Activated T-helper 17 cell treated with anti-CD3 and anti-CD28 coated beads, Interleukin-2, amount 50 U/mL, for 72 hours (primary cell): ENCODE data around the gene STPG3. TPM values are rescaled to one million over a fixed set of nuclear protein-coding genes. Genes with fewer than 3 reads are reported as not detected.
"Not testable (repeated sequence)": the region's sequence is repeated elsewhere in the genome, so short reads cannot be mapped to it uniquely, and the experiment has no call there.

Experiments used
- ATAC-seq: fragments of 150-1000 bp; cut with Tn5 transposase; replicated peaks from 2 replicates; pipeline ENCODE4 v1.10.0; 2021; ENCODE audit warnings: mild to moderate bottlenecking, moderate library complexity
- H3K27ac Mint-ChIP-seq: one replicate; pipeline ENCODE4 v1.8.0; 2022; ENCODE audit warnings: mixed read lengths
- H3K27me3 Mint-ChIP-seq: one replicate; pipeline ENCODE4 v1.8.0; 2022; ENCODE audit warnings: mixed read lengths
- H3K36me3 Mint-ChIP-seq: one replicate; pipeline ENCODE4 v1.8.0; 2022; ENCODE audit warnings: low read depth, mild to moderate bottlenecking, mixed read lengths
- H3K4me1 Mint-ChIP-seq: one replicate; pipeline ENCODE4 v1.8.0; 2022; ENCODE audit warnings: mixed read lengths
- H3K4me3 Mint-ChIP-seq: one replicate; pipeline ENCODE4 v1.8.0; 2022; ENCODE audit warnings: mild to moderate bottlenecking, mixed read lengths
- H3K9me3 Mint-ChIP-seq: one replicate; pipeline ENCODE4 v1.8.0; 2022; ENCODE audit warnings: mixed read lengths
- total RNA-seq, 2 donors: library from RNA; stranded (reverse); gene quantifications; one replicate each; pipeline ENCODE4 v1.2.3, GENCODE V29; 2022

STPG3 gene
- total RNA-seq, 2 donors from 2014 or later: not detected

GRCh38 chr9:137255448-137256114 lies 4.5 kb downstream of the STPG3 start:
- Mint-ChIP-seq H3K27me3 (no peaks in the 10 kb centered on the region), H3K4me3 (peak overlapping the region; percentile 85), H3K4me1 (peaks cover 4% of the 10 kb centered on the region), H3K9me3 (no peaks in the 10 kb centered on the region), H3K36me3 (peaks cover 40% of the 10 kb centered on the region), H3K27ac (no peak overlapping the region)
- no peak for ATAC-seq

DNA sequence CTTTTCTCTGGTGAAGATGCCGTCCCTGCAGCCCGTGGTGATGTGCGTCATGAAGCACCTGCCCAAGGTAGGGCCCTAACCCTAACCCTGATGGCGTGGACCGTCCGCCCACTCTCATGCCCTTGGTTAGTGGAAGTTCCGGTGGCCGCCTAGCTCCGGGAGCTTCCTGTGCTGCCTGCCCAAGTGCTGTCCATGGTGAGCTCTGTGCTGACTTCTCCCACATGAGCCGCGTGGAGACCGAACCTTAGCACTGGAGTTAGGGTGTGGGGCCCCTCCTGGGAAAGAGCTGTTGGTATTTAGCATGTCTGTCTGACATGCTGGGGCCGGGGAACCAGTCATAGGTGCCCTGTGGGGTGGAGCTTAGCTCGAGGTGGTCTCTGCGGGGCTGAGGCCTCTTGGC lies 5.3 kb downstream of the STPG3 start:
- H3K4me1 Mint-ChIP-seq: peaks cover 4% of the 10 kb centered on the region
- no peak for ATAC-seq
- no peaks in the 10 kb centered on the region for H3K9me3 Mint-ChIP-seq
- no peak overlapping the region for H3K27ac Mint-ChIP-seq
- H3K36me3 Mint-ChIP-seq: peaks cover 40% of the 10 kb centered on the region
- H3K27me3 Mint-ChIP-seq: no peaks in the 10 kb centered on the region
- peak overlapping the region; percentile 85 for H3K4me3 Mint-ChIP-seq

DNA sequence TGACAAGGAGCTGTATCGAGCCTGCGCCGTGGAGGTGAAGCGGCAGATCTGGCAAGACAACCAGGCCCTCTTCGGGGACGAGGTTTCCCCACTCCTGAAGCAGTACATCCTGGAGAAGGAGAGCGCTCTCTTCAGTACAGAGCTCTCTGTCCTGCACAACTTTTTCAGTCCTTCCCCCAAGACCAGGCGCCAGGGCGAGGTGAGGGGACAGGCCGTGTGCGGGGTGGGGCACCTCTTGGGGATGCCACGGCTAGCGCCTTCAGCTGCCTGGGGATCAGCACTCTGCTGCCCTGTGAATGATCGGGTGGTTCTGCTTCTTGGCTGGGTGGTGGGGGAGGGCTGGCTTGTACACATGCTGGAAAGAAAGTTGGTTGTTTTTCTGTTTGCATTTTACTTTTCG lies 5.8 kb downstream of the STPG3 start:
- H3K27ac Mint-ChIP-seq: no peak overlapping the region
- no peaks in the 10 kb centered on the region for H3K27me3 Mint-ChIP-seq
- ATAC-seq: no peak
- peaks cover 45% of the 10 kb centered on the region for H3K36me3 Mint-ChIP-seq
- peaks cover 4% of the 10 kb centered on the region for H3K4me1 Mint-ChIP-seq
- peak overlapping the region; percentile 85 for H3K4me3 Mint-ChIP-seq
- no peaks in the 10 kb centered on the region for H3K9me3 Mint-ChIP-seq

DNA sequence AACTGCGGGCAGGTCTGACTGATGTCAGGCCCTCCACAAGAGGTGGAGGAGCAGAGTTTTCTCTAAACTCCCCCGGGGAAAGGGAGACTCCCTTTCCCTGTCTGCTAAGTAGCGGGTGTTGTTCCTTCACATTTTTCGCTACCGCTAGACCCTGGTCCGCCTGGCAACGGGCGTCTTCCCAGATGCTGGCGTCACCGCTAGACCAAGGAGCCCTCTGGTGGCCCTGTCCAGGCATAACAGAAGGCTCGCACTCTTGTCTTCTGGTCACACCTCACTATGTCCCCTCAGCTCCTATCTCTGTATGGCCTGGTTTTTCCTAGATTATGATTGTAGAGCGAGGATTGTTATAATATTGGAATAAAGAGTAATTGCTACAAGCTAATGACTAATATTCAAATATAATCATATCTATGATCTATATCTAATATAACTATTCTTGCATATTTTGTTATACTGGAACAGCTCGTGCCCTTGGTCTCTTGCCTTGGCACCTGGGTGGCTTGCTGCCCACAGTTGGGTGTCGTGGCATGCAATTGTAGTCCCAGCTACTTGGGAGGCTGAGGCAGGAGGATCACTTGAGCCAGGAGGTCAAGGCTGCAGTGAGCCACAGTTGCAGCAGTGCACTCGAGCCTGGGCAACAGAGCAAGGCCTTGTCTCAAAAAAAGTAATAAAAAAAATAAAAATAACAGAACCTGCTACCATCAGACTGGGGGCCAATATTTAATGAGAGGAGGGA lies 11.3 kb downstream of the STPG3 start:
- H3K27me3 Mint-ChIP-seq: not testable (repeated sequence)

DNA sequence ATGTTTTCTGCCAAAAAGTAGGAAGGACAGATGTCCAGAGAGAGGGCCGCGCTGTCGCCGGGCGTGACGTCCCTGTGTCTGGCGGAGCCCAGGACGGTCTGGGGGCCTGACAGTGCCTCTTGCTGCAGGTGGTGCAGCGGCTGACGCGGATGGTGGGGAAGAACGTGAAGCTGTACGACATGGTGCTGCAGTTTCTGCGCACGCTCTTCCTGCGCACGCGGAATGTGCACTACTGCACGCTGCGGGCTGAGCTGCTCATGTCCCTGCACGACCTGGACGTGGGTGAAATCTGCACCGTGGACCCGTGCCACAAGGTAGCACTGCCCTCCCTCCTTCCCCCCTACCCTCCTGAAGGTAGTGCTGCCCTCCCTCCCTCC lies 11.8 kb downstream of the STPG3 start:
- Mint-ChIP-seq H3K4me3 (no peak overlapping the region), H3K27ac (no peak overlapping the region), H3K27me3 (no peaks in the 10 kb centered on the region), H3K36me3 (peaks cover 58% of the 10 kb centered on the region), H3K4me1 (no peaks in the 10 kb centered on the region), H3K9me3 (no peaks in the 10 kb centered on the region)
- ATAC-seq: no peak

More for the DNA sequence above, 11.3 kb downstream of the STPG3 start:
- H3K4me1 Mint-ChIP-seq, ATAC-seq, H3K9me3 Mint-ChIP-seq, H3K4me3 Mint-ChIP-seq, H3K27ac Mint-ChIP-seq: not testable (repeated sequence)
- peaks cover 58% of the 10 kb centered on the region for H3K36me3 Mint-ChIP-seq

DNA sequence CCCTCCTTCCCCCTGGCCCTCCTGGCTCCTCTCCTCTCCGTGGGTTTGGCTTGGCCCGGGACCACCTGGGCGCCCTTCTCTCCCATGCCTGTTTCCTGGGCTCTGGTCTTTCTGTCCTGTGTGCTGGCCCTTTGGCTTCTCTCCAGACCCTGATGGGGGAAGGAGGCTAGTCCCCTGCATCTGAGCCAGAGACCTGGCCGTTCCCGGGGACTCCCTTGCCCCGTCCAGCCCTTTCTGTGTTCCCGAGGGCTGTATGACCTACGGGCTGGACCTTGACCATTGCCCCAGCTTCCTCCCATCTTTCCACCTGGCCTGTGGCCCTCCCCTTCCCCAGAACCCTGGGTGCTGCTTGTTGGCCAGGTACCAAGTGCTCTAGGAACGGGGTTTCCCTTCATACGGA lies 12.4 kb downstream of the STPG3 start:
- no peaks in the 10 kb centered on the region for H3K9me3 Mint-ChIP-seq
- ATAC-seq: no peak
- peaks cover 1% of the 10 kb centered on the region for H3K4me1 Mint-ChIP-seq
- peaks cover 58% of the 10 kb centered on the region for H3K36me3 Mint-ChIP-seq
- no peak overlapping the region for H3K27ac Mint-ChIP-seq
- no peaks in the 10 kb centered on the region for H3K27me3 Mint-ChIP-seq
- H3K4me3 Mint-ChIP-seq: no peak overlapping the region

DNA sequence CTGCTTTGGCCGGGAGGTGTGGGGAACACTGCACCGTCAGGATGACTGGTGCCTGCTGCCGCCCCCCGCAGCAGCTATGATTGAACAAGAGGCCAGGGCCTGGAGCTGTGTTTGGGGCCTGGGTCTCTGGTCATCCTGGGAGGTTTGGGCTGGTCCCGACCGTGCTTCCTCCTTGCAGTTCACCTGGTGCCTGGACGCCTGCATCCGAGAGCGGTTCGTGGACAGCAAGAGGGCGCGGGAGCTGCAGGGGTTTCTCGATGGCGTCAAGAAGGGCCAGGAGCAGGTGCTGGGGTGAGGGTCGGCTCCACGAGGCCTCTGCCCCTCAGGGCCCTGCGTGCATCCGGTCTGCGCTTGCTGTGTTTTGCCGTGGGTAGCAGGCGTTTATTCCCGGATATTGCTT lies 13.0 kb downstream of the STPG3 start:
- Mint-ChIP-seq H3K36me3 (peaks cover 58% of the 10 kb centered on the region), H3K9me3 (no peaks in the 10 kb centered on the region), H3K4me3 (no peak overlapping the region), H3K27me3 (no peaks in the 10 kb centered on the region), H3K27ac (no peak overlapping the region), H3K4me1 (peaks cover 5% of the 10 kb centered on the region)
- ATAC-seq: no peak

DNA sequence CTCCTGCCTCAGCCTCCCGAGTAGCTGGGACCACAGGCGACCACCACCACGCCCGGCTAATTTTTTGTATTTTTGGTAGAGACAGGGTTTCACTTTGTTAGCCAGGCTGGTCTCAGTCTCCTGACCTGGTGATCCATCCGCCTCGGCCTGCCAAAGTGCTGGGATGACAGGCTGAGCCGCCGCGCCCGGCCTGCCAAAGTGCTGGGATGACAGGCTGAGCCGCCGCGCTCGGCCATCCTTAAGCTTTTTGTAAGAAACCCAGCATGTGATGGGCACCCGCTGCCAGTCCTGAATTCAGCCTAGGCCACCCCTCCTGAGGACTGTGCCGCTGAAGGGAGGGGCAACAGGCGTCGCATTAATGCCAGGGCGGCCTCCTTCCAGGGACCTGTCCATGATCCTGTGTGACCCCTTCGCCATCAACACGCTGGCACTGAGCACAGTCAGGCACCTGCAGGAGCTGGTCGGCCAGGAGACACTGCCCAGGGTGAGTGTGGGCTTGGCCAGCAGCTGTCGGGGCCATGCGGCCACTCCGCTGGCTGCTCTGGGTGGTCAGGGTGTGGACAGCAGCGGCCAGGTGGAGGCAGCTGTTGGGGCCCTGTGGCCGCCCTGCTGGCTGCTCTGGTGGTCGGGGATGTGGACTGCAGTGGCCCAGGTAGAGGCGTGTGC lies 14.5 kb downstream of the STPG3 start:
- Mint-ChIP-seq H3K4me3 (no peak overlapping the region), H3K4me1 (peaks cover 5% of the 10 kb centered on the region), H3K27ac (no peak overlapping the region), H3K36me3 (peaks cover 65% of the 10 kb centered on the region), H3K27me3 (no peaks in the 10 kb centered on the region), H3K9me3 (no peaks in the 10 kb centered on the region)
- ATAC-seq: no peak

GRCh38 chr9:137266162-137266527 lies 15.1 kb downstream of the STPG3 start:
- no peak for ATAC-seq
- Mint-ChIP-seq H3K4me3 (no peak overlapping the region), H3K27me3 (no peaks in the 10 kb centered on the region), H3K36me3 (peaks cover 68% of the 10 kb centered on the region), H3K4me1 (peaks cover 5% of the 10 kb centered on the region), H3K27ac (no peak overlapping the region), H3K9me3 (no peaks in the 10 kb centered on the region)

GRCh38 chr9:137266585-137267453 lies 15.7 kb downstream of the STPG3 start:
- no peak overlapping the region for H3K27ac Mint-ChIP-seq
- no peak for ATAC-seq
- peaks cover 68% of the 10 kb centered on the region for H3K36me3 Mint-ChIP-seq
- no peak overlapping the region for H3K4me3 Mint-ChIP-seq
- H3K27me3 Mint-ChIP-seq: no peaks in the 10 kb centered on the region
- H3K9me3 Mint-ChIP-seq: no peaks in the 10 kb centered on the region
- H3K4me1 Mint-ChIP-seq: peaks cover 5% of the 10 kb centered on the region

GRCh38 chr9:137267933-137268355 lies 16.9 kb downstream of the STPG3 start:
- H3K9me3 Mint-ChIP-seq: no peaks in the 10 kb centered on the region
- no peak overlapping the region for H3K27ac Mint-ChIP-seq
- no peaks in the 10 kb centered on the region for H3K27me3 Mint-ChIP-seq
- no peak for ATAC-seq
- H3K4me3 Mint-ChIP-seq: no peak overlapping the region
- H3K4me1 Mint-ChIP-seq: peaks cover 5% of the 10 kb centered on the region
- H3K36me3 Mint-ChIP-seq: peaks cover 64% of the 10 kb centered on the region

GRCh38 chr9:137268538-137269201 lies 17.6 kb downstream of the STPG3 start:
- no peaks in the 10 kb centered on the region for H3K9me3 Mint-ChIP-seq
- peaks cover 5% of the 10 kb centered on the region for H3K4me1 Mint-ChIP-seq
- no peaks in the 10 kb centered on the region for H3K27me3 Mint-ChIP-seq
- H3K4me3 Mint-ChIP-seq: no peak overlapping the region
- peaks cover 68% of the 10 kb centered on the region for H3K36me3 Mint-ChIP-seq
- no peak overlapping the region for H3K27ac Mint-ChIP-seq
- ATAC-seq: no peak

GRCh38 chr9:137269231-137269772 lies 18.2 kb downstream of the STPG3 start:
- peaks cover 5% of the 10 kb centered on the region for H3K4me1 Mint-ChIP-seq
- H3K36me3 Mint-ChIP-seq: peaks cover 64% of the 10 kb centered on the region
- no peaks in the 10 kb centered on the region for H3K27me3 Mint-ChIP-seq
- H3K27ac Mint-ChIP-seq: no peak overlapping the region
- H3K9me3 Mint-ChIP-seq: no peaks in the 10 kb centered on the region
- no peak for ATAC-seq
- no peak overlapping the region for H3K4me3 Mint-ChIP-seq
